ENCODE results near the gene XIRP1.

DNA sequence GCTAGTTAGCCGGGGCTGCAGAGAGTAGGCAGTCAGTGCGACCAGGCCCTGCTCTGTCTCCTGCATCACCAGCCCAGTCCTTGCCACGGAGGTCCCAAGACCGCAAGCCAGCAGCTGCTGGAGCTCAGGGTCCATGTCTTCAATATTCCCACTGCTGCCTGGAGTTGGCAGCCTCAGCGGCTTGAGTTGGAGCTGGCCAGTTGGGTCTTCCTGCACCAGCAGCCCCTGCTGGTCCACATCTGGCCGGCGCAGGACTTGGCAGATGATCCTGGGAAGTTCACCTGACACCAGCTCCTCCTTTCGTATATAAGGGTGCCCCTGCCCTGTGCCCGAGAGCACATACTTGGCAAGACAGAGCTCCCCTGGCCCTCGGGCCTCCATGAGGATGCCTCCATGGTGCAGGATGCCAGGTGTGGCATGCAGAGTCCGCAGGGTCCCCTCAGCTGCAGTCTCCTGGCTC, 5.7 kb downstream of the XIRP1 start:
- TF ChIP-seq SIN3A (IDR thresholded peaks at IDR 0.05; ENCODE audit: borderline replicate concordance, insufficient read depth, low read length) (no peak), POLR2AphosphoS5 (IDR thresholded peaks at IDR 0.05; ENCODE audit: low read depth, low read length) (no peak), TAF1 (IDR thresholded peaks at IDR 0.05; ENCODE audit: borderline replicate concordance, insufficient read depth, low read length) (no peak), FOXP2 (optimal IDR thresholded peaks at IDR 0.05; ENCODE audit: borderline replicate concordance, extremely low read depth, extremely low read length, insufficient read depth) (no peak)
- TF ChIP-seq, protein P1, sequence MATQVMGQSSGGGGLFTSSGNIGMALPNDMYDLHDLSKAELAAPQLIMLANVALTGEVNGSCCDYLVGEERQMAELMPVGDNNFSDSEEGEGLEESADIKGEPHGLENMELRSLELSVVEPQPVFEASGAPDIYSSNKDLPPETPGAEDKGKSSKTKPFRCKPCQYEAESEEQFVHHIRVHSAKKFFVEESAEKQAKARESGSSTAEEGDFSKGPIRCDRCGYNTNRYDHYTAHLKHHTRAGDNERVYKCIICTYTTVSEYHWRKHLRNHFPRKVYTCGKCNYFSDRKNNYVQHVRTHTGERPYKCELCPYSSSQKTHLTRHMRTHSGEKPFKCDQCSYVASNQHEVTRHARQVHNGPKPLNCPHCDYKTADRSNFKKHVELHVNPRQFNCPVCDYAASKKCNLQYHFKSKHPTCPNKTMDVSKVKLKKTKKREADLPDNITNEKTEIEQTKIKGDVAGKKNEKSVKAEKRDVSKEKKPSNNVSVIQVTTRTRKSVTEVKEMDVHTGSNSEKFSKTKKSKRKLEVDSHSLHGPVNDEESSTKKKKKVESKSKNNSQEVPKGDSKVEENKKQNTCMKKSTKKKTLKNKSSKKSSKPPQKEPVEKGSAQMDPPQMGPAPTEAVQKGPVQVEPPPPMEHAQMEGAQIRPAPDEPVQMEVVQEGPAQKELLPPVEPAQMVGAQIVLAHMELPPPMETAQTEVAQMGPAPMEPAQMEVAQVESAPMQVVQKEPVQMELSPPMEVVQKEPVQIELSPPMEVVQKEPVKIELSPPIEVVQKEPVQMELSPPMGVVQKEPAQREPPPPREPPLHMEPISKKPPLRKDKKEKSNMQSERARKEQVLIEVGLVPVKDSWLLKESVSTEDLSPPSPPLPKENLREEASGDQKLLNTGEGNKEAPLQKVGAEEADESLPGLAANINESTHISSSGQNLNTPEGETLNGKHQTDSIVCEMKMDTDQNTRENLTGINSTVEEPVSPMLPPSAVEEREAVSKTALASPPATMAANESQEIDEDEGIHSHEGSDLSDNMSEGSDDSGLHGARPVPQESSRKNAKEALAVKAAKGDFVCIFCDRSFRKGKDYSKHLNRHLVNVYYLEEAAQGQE (IDR thresholded peaks at IDR 0.05; ENCODE audit: insufficient read depth in 1 of 2, low read depth in 2 of 2, low read length in 2 of 2), result no peak

All from PFSK-1 (cell line).